HG02763 (cell line): ENCODE data around the gene DND1.
"Not testable (repeated sequence)": the region's sequence is repeated elsewhere in the genome, so short reads cannot be mapped to it uniquely, and the experiment has no call there.

ENCODE experiments used
- ATAC-seq: cut with Tn5 transposase; IDR thresholded peaks from one replicate; pipeline ENCODE4 v1.9.1; 2021; ENCODE audit warnings: mild to moderate bottlenecking, moderate library complexity; ENCODE audit not compliant: unreplicated experiment

The DND1 gene

GRCh38 chr5:140673187-140673976 lies at the start of gene DND1:
Gene DND1, minus strand, starts transcription at chr5:140673576. Its CDS starts 34 bp downstream, at chr5:140673542.
- ATAC-seq: no peak

- not testable (repeated sequence) for ATAC-seq
These were observed 48.0 kb upstream of the DND1 start for GRCh38 chr5:140721395-140721794.

- ATAC-seq: not testable (repeated sequence)
These were observed 47.4 kb upstream of the DND1 start for GRCh38 chr5:140720738-140721137.

- no peak for ATAC-seq
These were observed 44.9 kb upstream of the DND1 start for GRCh38 chr5:140718266-140718592.

- not testable (repeated sequence) for ATAC-seq
These were observed 42.9 kb upstream of the DND1 start for GRCh38 chr5:140716238-140716637.

- no peak for ATAC-seq
These were observed 40.3 kb upstream of the DND1 start for GRCh38 chr5:140713562-140714094.

- no peak for ATAC-seq
These were observed 38.4 kb upstream of the DND1 start for GRCh38 chr5:140711794-140712193.

GRCh38 chr5:140710899-140711552 lies 37.6 kb upstream of the DND1 start:
- ATAC-seq: peak; percentile 84

- not testable (repeated sequence) for ATAC-seq
These were observed 35.4 kb upstream of the DND1 start for GRCh38 chr5:140708787-140709186.

- ATAC-seq: no peak
These were observed 34.4 kb upstream of the DND1 start for GRCh38 chr5:140707812-140708211.

GRCh38 chr5:140700177-140701144 lies 27.1 kb upstream of the DND1 start, which contains the start of gene ZMAT2:
Gene ZMAT2, plus strand, starts transcription at chr5:140700447. Its CDS starts 14 bp downstream, at chr5:140700461.
- ATAC-seq: peak; percentile 97

- no peak for ATAC-seq
These were observed 23.6 kb upstream of the DND1 start for GRCh38 chr5:140696891-140697492.

- ATAC-seq: no peak
These were observed 20.9 kb upstream of the DND1 start for GRCh38 chr5:140694276-140694675.

GRCh38 chr5:140690941-140691924 lies 17.9 kb upstream of the DND1 start, which contains the start of the genes HARS1 and HARS2:
Gene HARS1, minus strand, starts transcription at chr5:140691370. Its CDS starts 66 bp downstream, at chr5:140691304.
Gene HARS2, plus strand, starts transcription at chr5:140691455. Its CDS starts 194 bp downstream, at chr5:140691649.
- ATAC-seq: peak; percentile 96

- no peak for ATAC-seq
These were observed 17.1 kb upstream of the DND1 start for GRCh38 chr5:140690376-140690932.

- no peak for ATAC-seq
These were observed 5.6 kb upstream of the DND1 start for GRCh38 chr5:140678993-140679392.

- ATAC-seq: no peak
These were observed 4.6 kb upstream of the DND1 start for GRCh38 chr5:140677947-140678346.

- ATAC-seq: no peak
These were observed 1.3 kb upstream of the DND1 start for GRCh38 chr5:140674629-140675028.

GRCh38 chr5:140674211-140674610 lies 835 bp upstream of the DND1 start:
- ATAC-seq: no peak
